ENCODE results near the gene NHS. TPM values are rescaled to one million over a fixed set of nuclear protein-coding genes. Genes with fewer than 3 reads are reported as not detected.

Gene NHS
- total RNA-seq, 1 donor from 2014 or later = 8.6 TPM

GRCh38 chrX:17390419-17390850 lies 15.4 kb downstream of the NHS start:
- DNase-seq (ENCODE audit: low read depth) = no peak
- no peaks in the 10 kb centered on the region for H3K27me3 ChIP-seq (ENCODE audit: control insufficient read depth, insufficient read depth, low read length)
- no peak for TF ChIP-seq CTCF (IDR thresholded peaks at IDR 0.05; ENCODE audit: insufficient read depth, low read length, poor library complexity, severe bottlenecking)
- H3K4me3 ChIP-seq (ENCODE audit: low read depth, low read length) = no peak overlapping the region
- no peaks in the 10 kb centered on the region for H3K36me3 ChIP-seq (ENCODE audit: control insufficient read depth, insufficient read depth, low read length)

- Histone ChIP-seq H3K27me3 (ENCODE audit: control insufficient read depth, insufficient read depth, low read length) (no peaks in the 10 kb centered on the region), H3K4me3 (ENCODE audit: low read depth, low read length) (no peak overlapping the region), H3K36me3 (ENCODE audit: control insufficient read depth, insufficient read depth, low read length) (no peaks in the 10 kb centered on the region)
- no peak for TF ChIP-seq CTCF (IDR thresholded peaks at IDR 0.05; ENCODE audit: insufficient read depth, low read length, poor library complexity, severe bottlenecking)
- no peak for DNase-seq (ENCODE audit: low read depth)
Observed at GRCh38 chrX:17395154-17395553, 20.2 kb downstream of the NHS start.

- DNase-seq (ENCODE audit: low read depth) = peak; percentile 57
Observed at GRCh38 chrX:17397074-17397473, 22.1 kb downstream of the NHS start.

GRCh38 chrX:17403189-17403691 lies 28.2 kb downstream of the NHS start:
- Histone ChIP-seq H3K36me3 (ENCODE audit: control insufficient read depth, insufficient read depth, low read length) (no peaks in the 10 kb centered on the region), H3K4me3 (ENCODE audit: low read depth, low read length) (no peak overlapping the region), H3K27me3 (ENCODE audit: control insufficient read depth, insufficient read depth, low read length) (no peaks in the 10 kb centered on the region)
- TF ChIP-seq CTCF (IDR thresholded peaks at IDR 0.05; ENCODE audit: insufficient read depth, low read length, poor library complexity, severe bottlenecking) = no peak
- no peak for DNase-seq (ENCODE audit: low read depth)

More at GRCh38 chrX:17397074-17397473, 22.1 kb downstream of the NHS start:
- H3K36me3 ChIP-seq (ENCODE audit: control insufficient read depth, insufficient read depth, low read length) = no peaks in the 10 kb centered on the region
- H3K27me3 ChIP-seq (ENCODE audit: control insufficient read depth, insufficient read depth, low read length) = no peaks in the 10 kb centered on the region
- TF ChIP-seq CTCF (IDR thresholded peaks at IDR 0.05; ENCODE audit: insufficient read depth, low read length, poor library complexity, severe bottlenecking) = no peak
- no peak overlapping the region for H3K4me3 ChIP-seq (ENCODE audit: low read depth, low read length)

- H3K27me3 ChIP-seq (ENCODE audit: control insufficient read depth, insufficient read depth, low read length) = no peaks in the 10 kb centered on the region
- H3K4me3 ChIP-seq (ENCODE audit: low read depth, low read length) = no peak overlapping the region
- TF ChIP-seq CTCF (IDR thresholded peaks at IDR 0.05; ENCODE audit: insufficient read depth, low read length, poor library complexity, severe bottlenecking) = no peak
- no peak for DNase-seq (ENCODE audit: low read depth)
- H3K36me3 ChIP-seq (ENCODE audit: control insufficient read depth, insufficient read depth, low read length) = no peaks in the 10 kb centered on the region
Observed at GRCh38 chrX:17403972-17404371, 29.0 kb downstream of the NHS start.

Data from kidney epithelial cell (primary cell).